SK-N-SH treated with all-trans-retinoic acid at 6 μM for 48 hours (cell line): ENCODE data around the gene ILK.

Experiments
- ARNTL ChIP-seq: fragments of 450-650 bp; formaldehyde crosslinking; IDR thresholded peaks from 2 replicates; pipeline ENCODE4 v1.5.0; 2020; ENCODE audit warnings: low read depth, mild to moderate bottlenecking, moderate library complexity, borderline replicate concordance
- OSR1 ChIP-seq: fragments of 250-450 bp; sonication (Bioruptor Pico); IDR thresholded peaks from 2 replicates; pipeline ENCODE4 v1.8.0; 2022; ENCODE audit warnings: moderate library complexity, mild to moderate bottlenecking, inconsistent platforms
- ZC3H10 ChIP-seq: fragments of 250-450 bp; sonication (Bioruptor Pico); IDR thresholded peaks from 2 replicates; pipeline ENCODE4 v1.5.1; 2021; ENCODE audit warnings: mild to moderate bottlenecking, moderate library complexity
- ZNF8 ChIP-seq: fragments of 450-650 bp; formaldehyde crosslinking; IDR thresholded peaks from 2 replicates; pipeline ENCODE4 v1.5.0; 2020; ENCODE audit warnings: mild to moderate bottlenecking, moderate library complexity

- TF ChIP-seq OSR1: no peak
- TF ChIP-seq ZC3H10 (CRISPR knock-in tag): no peak
- no peak for TF ChIP-seq ZNF8 (CRISPR knock-in tag)
- TF ChIP-seq ARNTL (CRISPR knock-in tag): no peak
Measured at GRCh38 chr11:6627762-6628241, 24.2 kb downstream of the ILK start.
